HG03342 (cell line): Measurements from ENCODE around the gene RTP5.
"Not testable (repeated sequence)": the region's sequence is repeated elsewhere in the genome, so short reads cannot be mapped to it uniquely, and the experiment has no call there.

Experiments used
- ATAC-seq: cut with Tn5 transposase; IDR thresholded peaks from one replicate; pipeline ENCODE4 v1.9.1; 2021; ENCODE audit warnings: mild to moderate bottlenecking, moderate library complexity; ENCODE audit not compliant: unreplicated experiment

RTP5 gene

DNA sequence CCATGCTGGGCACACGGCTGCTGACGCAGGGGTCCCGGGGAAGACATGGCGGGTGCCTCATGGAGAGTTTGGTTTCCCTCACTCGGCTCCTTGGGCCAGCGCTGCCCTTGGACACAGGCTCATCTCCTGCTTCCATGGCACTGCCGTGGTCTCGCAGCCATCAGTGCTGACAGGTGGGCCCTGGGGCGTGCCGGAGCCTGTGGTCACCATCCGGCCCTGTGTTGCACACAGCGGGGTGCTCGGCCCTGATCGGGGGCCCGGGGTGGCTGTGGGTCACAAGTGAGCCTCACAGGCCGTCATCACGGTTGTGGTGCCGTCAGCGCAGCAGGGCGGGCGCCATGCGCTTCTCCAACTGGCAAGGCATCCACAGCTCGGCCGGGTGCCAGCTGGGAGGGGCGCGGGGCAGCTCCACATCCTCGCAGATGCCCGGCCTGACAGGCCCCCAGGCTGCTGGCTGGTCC, 582 bp downstream of the RTP5 start:
- ATAC-seq, result no peak

DNA sequence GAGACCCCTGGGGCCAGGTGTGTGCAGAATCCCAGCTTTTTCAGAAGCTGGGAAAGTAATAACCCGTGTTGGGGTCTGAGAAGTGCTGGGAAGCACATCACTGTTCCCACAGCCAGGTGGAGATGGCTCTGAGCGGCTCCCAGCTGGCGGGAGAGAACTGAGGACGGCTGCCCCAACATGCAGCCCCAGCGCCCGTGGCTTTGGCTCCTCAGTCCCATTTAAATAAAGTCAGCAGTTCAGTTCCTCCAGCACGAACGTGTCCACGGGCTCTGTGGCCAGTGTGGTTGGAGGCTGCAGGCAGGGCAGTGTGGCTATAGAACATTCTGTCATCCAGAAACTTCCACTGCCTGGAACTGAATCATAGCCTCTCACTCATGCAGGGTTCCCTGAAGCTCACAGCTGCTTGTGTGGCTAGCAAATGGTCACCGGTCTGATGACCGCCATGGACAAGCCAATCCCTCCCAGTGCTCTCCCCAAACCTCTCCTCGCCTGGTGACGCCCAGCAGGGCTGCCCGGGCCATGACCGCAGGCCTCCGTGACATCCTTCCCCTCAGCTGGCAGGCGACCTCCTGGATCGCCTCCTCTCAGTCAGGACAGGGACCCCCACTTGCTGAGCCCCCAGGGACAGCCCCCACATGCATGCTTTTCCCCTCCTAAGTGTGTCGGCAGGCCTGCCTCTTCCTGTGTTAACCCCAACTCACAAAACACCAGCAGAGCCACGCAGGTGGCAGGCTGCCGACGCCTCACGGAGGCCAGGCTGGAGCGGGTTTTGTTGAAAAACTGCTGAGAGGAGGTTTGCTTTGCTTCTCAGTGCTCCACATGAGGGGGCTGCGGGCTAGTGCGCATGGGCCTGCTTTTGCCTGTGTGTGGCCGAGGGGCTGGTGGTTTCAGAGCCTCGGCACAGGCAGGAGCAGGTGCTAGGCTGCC, 1.3 kb downstream of the RTP5 start:
- ATAC-seq, result no peak

DNA sequence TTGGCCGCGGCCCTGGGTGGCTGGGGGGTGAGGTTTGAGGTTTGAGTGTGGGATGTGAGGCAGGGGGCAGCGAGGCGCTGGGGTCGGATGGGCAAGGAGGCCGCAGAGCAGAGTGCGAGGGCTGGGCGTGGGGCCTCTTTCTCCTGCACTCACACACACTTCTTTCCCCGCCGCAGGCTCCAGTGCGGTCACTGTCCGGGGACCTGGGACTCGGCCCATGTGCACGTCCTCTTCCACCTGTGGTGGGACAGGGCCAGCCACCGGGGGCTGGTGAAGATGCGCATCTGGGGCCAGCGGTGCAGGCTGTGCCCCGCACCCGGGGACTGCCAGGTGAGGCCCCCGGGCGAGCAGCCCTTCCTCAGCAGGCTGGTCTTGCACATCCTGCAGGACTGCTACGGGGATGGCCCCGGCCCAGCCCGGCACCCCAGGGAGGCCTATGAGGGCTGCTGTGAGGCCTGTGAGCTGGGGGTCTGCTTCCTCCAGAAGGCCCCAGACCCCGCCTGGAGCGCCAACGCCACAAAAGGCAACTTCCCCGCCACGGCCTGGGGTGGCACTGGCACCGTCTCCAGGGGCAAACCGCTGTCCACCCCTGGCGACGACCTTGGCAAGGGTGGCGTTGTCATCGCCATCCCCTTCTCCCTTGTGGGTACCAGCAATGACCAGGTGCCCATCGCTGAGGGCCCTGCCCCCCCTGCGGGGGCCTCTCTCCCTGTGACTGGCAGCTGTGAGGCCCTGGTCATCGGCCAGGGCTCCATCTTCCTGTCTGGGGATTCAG, 2.2 kb downstream of the RTP5 start:
- no peak for ATAC-seq

DNA sequence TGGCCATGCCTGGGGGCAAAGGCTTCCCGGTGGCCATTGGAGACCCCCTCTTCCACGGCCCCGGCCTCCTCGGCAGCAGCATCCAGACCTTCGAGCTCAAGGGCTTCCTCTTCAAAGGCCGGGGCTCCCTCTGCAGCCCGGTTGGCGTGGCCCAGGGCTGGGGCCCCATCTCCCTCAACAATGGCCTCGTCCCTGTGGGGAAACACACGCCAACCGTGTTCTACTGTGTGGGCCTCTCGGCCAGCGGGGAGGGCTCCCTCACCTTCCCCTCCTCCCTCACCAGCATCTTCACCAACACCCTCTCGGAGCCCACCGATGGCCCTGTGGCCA, 2.7 kb downstream of the RTP5 start:
- ATAC-seq, result no peak

DNA sequence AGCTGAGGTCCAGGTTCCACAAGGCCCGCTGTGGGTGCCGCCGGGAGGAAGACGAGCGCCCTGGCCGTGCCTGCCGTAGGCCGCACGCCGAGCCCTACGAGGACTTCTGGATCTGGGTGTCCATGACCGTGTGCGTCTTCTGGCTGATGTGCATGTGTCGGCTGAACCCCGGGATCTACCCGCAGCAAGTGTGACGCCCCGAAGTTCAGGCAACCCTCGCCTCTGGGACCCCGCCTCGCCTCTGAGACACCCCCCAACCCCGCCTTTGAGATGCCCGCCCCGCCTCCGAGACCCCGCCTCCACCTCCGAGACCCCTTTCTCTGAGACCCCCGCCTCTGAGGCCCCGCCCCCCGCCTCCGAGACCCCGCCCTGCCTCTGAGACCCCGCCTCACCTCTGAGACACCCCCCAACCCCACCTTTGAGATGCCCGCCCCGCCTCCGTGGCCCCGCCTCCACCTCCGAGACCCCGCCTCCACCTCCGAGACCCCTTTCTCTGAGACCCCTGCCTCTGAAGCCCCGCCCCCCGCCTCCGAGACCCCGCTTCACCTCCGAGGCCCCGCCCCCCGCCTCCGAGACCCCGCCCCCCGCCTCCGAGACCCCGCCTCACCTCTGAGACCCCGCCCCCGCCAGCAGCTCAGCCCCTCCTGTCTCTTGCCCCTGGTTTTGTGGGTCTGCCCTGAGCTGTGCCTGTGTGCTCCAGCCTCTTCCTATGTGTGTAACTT, 3.7 kb downstream of the RTP5 start:
- ATAC-seq, result no peak

DNA sequence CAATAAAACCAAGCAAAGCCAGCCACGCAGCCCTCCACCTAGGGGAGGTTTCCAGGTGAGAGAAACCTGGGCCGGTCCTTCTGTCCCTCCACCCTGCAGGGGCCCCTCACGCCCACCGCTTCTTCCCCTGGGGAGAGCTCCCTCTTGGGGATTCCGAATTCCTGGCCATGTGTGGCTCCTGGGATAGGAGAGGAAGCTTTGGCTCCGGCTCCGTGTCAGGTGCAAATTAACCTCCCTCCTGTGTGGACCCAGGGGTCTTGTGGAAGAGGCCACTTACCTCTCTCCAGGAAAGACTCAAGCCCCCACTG, 4.2 kb downstream of the RTP5 start:
- no peak for ATAC-seq

DNA sequence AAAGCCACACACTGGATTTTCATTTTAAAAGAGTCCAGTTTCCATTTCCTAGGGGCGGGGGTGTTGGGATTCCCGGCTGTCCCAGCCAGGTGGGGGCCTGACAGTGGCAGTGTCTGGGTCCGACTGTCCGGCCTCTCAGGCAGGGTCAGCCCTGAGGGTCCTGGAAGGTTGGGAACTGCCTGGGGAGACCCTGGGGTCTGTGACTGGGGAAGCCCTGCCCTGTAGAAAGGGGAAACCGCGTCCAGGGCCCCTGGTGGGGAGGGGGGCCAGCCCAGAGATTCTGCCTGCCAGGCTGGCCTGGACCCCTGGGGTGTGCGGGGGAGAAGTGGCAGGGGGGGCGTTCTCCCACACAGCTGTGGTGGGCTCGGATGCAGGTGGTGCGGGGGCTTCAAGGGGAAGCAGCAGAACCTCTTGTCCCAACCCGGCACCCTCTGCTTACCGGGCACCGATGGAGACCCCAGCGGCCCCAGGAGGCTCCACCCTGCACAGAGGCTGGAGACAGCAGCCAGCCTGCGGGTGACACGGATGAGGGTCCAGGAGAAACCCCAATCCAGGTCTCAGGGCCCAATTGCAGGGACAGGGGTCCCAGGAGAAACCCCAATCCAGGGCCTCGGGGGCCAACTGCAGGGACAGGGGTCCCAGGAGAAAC, 4.9 kb downstream of the RTP5 start:
- ATAC-seq, result no peak

DNA sequence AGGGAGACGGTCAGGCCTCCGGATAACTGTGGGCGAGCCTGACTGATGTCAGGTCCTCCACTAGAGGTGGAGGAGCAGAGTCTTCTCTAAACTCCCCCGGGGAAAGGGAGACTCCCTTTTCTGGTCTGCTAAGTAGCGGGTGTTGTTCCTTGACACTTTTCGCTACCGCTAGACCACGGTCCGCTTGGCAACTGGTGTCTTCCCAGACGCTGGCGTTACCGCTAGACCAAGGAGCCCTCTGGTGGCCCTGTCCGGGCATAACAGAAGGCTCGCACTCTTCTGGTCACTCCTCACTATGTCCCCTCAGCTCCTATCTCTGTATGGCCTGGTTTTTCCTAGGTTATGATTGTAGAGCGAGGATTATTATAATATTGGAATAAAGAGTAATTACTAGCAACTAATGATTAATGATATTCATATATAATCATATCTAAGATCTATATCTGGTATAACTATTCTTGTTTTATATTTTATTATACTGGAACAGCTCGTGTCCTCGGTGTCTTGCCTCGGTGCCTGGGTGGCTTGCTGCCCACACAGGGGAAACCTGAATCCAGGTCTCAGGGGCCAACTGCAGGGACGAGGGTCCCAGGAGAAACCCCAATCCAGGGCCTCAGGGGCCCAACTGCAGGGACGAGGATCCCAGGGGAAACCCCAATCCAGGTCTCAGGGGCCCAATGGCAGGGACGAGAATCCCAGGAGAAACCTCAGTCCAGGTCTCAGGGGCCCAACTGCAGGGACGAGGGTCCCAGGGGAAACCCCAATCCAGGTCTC, 6.4 kb downstream of the RTP5 start:
- not testable (repeated sequence) for ATAC-seq

DNA sequence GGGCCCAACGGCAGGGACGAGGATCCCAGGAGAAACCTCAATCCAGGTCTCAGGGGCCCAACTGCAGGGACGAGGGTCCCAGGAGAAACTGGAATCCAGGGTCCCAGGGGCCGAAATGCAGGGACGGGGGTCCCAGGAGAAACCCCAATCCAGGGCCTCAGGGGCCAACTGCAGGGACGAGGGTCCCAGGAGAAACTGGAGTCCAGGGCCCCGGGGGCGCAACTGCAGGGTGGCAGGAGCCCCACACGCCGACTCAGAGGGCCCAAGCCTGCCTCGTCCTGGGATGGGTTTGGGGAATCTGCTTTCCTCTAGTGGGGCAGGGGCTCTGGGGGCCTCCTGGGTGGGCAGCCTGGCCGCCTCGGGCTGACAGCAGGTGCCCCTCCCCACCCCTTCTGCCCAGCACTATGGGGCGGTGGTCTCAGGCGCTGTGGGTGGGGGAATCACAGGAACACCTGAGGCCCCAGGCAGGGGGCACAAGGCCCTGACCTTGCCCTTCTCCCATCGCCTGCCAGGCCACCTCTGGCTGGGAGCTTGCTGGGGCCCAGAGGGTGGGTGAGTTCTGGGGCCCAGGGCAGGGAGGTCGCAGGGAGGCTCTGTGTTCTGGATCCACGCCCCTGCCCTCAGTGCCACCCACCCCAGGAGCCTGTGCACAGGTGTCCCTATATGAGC, 7.1 kb downstream of the RTP5 start:
- no peak for ATAC-seq

DNA sequence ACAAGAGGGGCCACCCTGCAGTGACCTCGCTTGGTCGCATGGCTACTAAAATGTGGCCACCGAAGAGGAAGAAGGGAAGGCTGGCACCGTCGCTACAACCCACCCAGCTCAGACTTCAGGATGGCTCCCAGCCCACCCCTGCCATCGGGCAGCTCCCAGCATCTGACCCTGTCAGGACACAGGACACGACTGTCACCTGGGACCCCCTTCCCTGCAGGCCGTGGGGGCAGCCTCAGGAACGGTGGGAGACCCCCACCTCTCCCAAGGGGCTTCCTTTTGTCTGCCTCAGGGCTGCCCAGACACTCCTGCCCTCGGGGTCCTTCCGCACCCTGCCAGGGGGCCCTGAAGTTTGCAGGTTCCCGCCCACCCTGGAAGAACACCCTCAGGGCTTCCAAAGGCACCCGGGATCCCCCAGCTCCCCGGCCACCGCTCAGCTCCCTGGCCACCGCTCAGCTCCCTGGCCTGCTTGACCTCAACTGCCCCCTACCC, 7.7 kb downstream of the RTP5 start:
- no peak for ATAC-seq

DNA sequence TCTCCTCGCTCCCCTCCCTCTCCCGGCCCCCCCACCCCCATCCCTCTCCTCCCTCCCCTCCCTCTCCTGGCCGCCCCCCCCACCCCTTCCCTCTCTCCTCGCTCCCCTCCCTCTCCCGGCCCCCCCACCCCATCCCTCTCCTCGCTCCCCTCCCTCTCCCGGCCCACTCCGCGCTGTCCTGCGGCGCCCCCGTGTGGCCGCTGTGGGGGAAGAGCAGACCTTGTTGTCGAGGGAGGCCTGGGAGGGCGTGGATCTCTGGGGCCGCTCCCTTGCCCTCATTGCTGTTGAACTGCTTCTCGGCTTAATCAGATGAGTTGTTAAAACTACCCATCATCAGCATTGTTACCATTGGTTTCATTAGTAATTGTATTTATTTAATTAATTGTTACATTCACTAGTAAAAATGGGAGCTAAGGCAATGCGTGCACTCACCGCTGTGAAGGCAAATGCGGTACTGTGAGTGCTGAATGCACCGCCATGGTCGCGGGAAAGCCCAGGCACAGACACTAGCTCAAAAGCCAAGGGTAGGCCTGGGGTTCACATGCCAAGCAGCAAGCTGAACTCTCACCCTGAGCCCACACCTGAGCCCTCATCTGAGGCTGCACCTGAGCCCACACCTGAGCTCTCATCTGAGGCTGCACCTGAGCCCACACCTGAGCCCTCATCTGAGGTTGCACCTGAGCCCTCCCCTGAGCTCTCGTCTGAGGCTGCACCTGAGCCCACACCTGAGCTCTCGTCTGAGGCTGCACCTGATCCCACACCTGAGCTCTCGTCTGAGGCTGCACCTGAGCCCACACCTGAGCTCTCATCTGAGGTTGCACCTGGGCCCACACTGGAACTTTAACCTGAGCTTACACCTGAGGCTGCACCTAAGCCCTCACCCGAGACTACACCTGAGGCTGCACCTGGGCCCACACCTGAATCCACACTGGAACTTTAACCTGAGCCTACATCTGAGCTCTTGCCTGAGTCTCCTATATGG, 8.8 kb downstream of the RTP5 start:
- ATAC-seq, result no peak

DNA sequence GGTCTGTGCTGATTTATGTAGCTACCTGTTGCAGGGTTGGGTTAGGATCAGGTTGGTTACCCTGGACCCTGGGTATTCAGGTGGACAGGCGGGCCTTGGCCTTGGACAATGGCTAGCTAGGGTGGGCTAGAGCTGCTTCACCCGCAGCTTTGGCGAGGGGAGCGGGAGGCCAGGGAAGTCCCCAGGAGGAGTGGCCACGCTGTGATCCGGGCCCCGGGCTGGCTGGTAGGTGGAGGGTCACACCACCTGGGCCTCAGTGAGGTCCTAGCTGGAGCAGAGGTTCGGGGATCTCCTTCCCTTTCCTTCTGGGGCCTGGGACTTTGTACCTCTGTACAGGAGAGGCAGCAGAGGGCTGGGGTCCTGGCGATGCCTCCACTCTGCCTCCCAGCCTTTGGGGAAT, 9.8 kb downstream of the RTP5 start:
- ATAC-seq, result no peak

DNA sequence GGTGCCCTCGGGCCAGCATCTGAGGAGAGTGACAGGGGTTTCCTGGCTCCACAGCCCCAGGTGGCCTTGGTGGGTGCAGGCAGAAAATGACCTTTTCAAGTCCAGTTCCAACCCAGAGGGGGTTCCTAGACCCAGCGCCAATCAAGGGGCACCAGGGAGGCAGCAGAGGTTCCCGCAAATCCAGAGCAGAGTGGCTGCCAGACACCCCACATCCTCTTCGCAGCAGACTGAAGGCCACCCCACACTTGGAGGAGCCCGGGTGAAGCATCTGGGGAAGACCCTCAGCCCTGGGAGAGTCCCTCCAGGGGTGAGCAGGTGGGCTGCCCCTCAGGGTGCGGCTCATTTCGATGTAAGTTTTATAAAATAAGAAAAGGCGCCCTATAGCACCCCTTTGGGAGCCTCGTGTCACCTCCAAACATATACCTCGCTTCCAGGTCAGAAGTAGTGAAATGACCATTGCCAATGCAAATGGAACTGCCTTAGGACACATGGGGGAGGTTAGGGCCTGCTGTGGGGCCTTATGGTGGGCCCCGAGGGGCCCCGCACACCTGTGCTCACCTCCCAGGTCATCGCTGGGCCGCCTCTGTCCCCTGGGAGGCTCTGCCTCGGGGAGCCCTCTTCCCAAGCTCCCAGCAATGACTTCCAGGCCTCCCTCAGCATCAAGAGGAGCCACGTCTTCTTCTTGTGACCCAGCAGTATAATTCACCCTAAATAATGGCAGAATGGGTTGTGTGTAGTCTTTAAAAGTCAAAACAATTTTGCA, 11.0 kb downstream of the RTP5 start:
- no peak for ATAC-seq

DNA sequence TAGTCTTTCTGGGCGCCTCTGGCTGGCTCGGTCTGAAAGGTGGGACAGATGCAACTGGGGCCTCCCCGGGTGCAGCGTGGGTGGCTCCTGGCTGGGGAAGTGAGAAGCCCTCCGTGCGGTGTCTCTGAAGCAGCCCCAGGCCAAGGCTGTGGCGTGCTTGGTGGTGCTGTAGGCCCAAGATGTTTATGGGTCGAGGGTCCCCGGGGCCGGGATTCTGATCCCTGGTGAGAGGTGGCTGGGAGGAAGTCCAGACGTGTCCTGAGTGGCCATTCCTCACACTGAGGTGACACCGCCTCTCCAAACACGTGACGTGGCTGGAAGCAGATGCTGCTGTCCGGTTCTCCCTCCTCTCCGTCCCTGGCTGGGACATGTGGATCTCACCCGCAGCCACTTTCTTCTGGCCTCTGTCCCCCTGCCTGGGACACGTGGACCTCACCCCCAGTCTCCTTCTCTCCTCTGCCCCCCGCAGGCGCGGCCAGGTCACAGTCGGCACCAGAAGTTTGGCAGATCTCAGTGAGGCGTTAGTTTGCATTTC, 12.6 kb downstream of the RTP5 start:
- ATAC-seq, result peak; percentile 67

DNA sequence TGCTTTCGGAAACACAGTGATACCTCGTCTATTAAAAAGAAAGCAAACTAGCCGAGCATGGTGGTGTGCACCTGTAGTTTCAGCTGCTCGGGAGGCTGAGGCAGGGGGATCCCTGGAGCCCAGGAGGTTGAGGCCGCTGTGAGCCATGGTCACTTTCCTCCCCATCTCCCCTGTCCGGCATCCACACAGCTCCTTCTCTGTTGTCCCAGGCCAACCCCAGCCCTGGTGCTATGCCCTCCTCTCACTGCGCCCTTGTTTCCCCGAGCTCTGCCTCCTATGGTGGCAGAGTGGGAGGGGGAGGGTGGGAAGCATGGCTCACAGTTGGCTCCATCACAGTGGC, 15.4 kb downstream of the RTP5 start:
- ATAC-seq, result no peak

DNA sequence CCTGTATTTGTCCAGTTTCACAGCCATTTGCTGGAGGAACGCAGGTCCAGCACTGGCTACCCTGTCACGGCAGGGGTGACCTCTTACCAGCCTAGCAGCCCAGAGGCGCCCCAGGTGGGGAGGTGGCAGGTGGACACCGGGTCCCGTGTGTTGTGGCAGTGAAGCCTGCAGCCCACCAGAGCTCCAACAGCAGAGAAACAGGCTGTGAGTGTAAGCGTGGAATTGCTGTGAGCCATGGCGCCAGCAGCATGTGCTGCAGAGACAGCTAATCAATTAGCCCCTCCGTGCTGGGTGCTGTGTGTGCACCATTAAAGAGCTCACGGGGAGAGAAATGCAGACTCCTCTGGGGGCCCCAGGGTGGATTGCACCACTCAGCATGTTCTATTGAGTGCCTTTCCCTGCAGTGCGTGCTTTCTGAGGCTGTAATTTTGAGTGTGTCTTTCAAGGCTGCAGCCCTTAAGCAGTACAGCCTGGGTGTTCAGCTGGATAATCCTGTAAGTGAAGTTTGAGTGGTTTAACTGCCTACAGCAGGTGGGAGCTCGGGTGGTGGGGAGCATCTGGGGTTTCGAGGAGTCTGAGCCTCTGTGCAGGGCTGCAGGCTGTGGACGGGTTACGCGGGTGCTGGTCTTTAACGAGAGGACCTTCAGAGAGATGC, 15.9 kb downstream of the RTP5 start:
- no peak for ATAC-seq

DNA sequence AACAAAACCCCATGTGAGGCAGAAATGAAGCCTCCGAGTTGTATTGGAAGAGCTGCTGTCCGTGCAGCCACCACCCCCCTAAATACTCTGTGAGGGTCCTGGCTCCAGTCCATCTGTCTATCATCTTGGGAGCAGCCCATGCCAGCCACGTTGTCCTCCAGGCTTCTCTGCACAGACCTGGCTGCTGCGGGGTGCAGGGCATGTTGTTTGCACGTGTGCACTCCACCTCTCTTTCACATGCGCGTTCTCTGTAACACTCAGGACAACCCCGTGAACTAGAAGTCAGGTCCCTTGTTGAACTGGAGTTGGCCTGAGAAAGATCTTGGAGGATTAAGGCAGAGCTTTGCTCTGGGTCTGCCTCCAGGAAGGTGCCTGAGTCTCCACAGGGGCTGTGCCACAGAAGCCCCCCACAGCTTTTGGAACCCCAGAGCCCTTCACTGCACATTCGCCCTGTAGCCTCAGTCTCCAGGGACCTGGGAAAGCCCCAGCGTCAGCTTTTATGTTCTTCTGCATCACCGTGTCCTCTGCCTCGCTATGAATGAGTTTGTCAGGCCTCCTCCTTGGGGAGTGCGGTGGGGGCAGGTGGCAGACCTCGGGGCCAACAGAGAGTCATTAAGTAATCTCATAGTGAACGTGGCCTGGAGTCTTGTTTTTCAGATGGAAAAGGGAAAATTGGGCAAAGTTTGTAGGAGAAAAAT, 16.6 kb downstream of the RTP5 start:
- ATAC-seq, result no peak
